Heart left ventricle (tissue), 13 donors: ENCODE measurements around the gene MARCHF3.

Experiments
- CTCF ChIP-seq, 12 donors: fragments of 200-600 bp; sonication (generic) in 4 of 12; IDR thresholded peaks; one replicate each; pipeline versions ENCODE4 v1.5.0 to v1.8.0; 2018 to 2022; ENCODE audit warnings: antibody characterized with exemption in 12 of 12, mild to moderate bottlenecking in 5 of 12
- POLR2A ChIP-seq, 2 donors: fragments of 450-650 bp; IDR thresholded peaks; one replicate each; pipeline ENCODE4 v1.6.1; 2017; ENCODE audit warnings: antibody characterized with exemption in 2 of 2, mild to moderate bottlenecking in 2 of 2, moderate library complexity in 2 of 2
- donor health status: ischemic (EF 13 %, LVEDD 7.1; RV severe dilation, severe dysfunction).
- donor health status: DM: no; HTN: yes; CAD: no.
- donor health status: DM: no; HTN: no; CAD: no.
- donor health status: ischemic (EF 25% LVEDD 6.9; RV normal size, moderate dysfunction).
- donor health status: ischemic (EF 25% LVEDD 5.7; RV mildly dilated, moderate dysfunction).
- donor health status: ischemic (EF 35%, LVEDD 5.7; RV mildly dilated, moderate dysfunction).
- donor health status: nonischemic (EF 11% LVEDD 7.7; RV severe dilation, severe dysfunction).
- donor health status: DM: yes; HTN: yes; CAD: no.
- donor health status: PGD.
- donor health status: ischemic (EF 29% LVEDD 5.4; RV normal size, mild dysfunction).
- donor health status: nonischemic (EF 23%, LVEDD 6.1; RV moderate dilation, normal function).

GRCh38 chr5:127013407-127013806, 17.0 kb downstream of the MARCHF3 start:
- no peak for TF ChIP-seq CTCF (IDR thresholded peaks at IDR 0.05)
- no peak for TF ChIP-seq POLR2A (IDR thresholded peaks at IDR 0.05)
